ENCODE measurements around the gene ARHGAP27.

DNA sequence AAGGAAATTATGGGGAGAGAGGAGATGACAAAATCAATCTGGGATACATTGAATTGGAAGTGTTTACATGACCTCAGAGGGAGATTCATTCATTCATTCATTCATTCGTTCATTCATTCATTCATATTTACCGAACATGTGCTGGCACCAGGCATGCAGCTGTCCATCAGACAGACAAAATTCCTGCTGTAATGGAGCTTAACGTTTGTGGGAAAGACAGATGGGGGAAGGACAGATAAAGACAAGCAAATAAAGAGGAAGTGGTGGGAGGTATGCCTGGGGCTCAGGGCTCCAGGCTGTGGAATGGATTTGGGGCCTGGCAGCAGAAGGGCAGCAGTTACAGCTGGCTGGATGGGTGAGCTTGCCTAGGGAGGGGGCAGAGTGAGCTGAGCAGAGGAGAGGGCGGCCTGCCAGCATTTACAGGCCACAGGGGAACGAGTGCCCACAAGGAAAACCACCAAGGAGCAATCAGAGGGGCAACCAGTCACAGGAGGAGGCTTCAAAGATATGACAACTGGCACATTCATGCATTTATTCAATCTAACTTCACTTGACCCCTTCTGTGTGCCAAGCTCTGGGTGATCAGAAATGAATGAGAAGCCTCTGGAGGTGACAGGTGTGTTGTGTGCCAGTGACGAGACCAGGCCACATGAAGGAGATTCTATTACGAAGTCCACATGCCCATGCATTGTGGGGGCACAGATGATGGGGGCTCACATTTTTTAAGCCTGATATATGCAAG is 48.5 kb downstream of the ARHGAP27 start:
- TF ChIP-seq, protein P1, sequence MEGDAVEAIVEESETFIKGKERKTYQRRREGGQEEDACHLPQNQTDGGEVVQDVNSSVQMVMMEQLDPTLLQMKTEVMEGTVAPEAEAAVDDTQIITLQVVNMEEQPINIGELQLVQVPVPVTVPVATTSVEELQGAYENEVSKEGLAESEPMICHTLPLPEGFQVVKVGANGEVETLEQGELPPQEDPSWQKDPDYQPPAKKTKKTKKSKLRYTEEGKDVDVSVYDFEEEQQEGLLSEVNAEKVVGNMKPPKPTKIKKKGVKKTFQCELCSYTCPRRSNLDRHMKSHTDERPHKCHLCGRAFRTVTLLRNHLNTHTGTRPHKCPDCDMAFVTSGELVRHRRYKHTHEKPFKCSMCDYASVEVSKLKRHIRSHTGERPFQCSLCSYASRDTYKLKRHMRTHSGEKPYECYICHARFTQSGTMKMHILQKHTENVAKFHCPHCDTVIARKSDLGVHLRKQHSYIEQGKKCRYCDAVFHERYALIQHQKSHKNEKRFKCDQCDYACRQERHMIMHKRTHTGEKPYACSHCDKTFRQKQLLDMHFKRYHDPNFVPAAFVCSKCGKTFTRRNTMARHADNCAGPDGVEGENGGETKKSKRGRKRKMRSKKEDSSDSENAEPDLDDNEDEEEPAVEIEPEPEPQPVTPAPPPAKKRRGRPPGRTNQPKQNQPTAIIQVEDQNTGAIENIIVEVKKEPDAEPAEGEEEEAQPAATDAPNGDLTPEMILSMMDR (IDR thresholded peaks at IDR 0.05) = no peak
- no peak for TF ChIP-seq EZH2phosphoT487 (IDR thresholded peaks at IDR 0.05)
